H1 (cell line): Measurements from ENCODE around the gene ARID4A. TPM values are rescaled to one million over a fixed set of nuclear protein-coding genes. Genes with fewer than 3 reads are reported as not detected.

Experiments used
- CTCF ChIA-PET: fragments of 300-600 bp; sonication (Branson Sonifier 250); formaldehyde crosslinking; loops from one replicate; lab custom pipeline; 2021; ENCODE audit not compliant: partially characterized antibody; lab: Charles Lee
- POLR2A ChIA-PET: fragments of 300-600 bp; sonication (Branson Sonifier 250); formaldehyde crosslinking; loops from one replicate; lab custom pipeline; 2021; ENCODE audit warnings: inconsistent platforms; ENCODE audit not compliant: partially characterized antibody; lab: Charles Lee
- DNase-seq, 2 experiments: peaks; one replicate each; pipeline versions ENCODE4 v3.0.0 to v3.0.0-alpha.2; 2010 to 2022; ENCODE audit warnings: low spot score in 2 of 2, low read depth in 1 of 2, mixed read lengths in 1 of 2
- FAIRE-seq: peaks from 2 replicates; lab custom pipeline; 2011; peaks lifted over from hg19 to GRCh38; lab: Jason Lieb, UNC
- H2AFZ ChIP-seq: 2 replicates; pipeline ENCODE4 v1.8.1; 2012; ENCODE audit warnings: low read length, inconsistent platforms
- H2AK5ac ChIP-seq: 2 replicates; pipeline ENCODE4 v1.6.1; 2013; ENCODE audit warnings: low read depth, low read length
- H2BK120ac ChIP-seq: replicated peaks from 2 replicates; pipeline ENCODE3; 2013; ENCODE audit warnings: low read depth, low read length, inconsistent platforms
- H2BK12ac ChIP-seq: 2 replicates; pipeline ENCODE4 v1.6.1; 2013; ENCODE audit warnings: low read depth, low read length
- H2BK15ac ChIP-seq: 2 replicates; pipeline ENCODE4 v1.6.1; 2013; ENCODE audit warnings: low read length
- H2BK20ac ChIP-seq: 2 replicates; pipeline ENCODE4 v1.6.1; 2013; ENCODE audit warnings: low read length
- H2BK5ac ChIP-seq: 2 replicates; pipeline ENCODE4 v1.6.1; 2013; ENCODE audit warnings: low read depth, low read length
- H3K14ac ChIP-seq: 2 replicates; pipeline ENCODE4 v1.6.1; 2013; ENCODE audit warnings: inconsistent platforms; ENCODE audit not compliant: insufficient read length
- H3K18ac ChIP-seq: 2 replicates; pipeline ENCODE4 v1.6.1; 2013; ENCODE audit warnings: low read length; ENCODE audit errors: extremely low read depth
- H3K23ac ChIP-seq: 2 replicates; pipeline ENCODE4 v1.6.1; 2013; ENCODE audit warnings: inconsistent platforms; ENCODE audit not compliant: insufficient read length
- H3K23me2 ChIP-seq: 2 replicates; pipeline ENCODE4 v1.6.1; 2013; ENCODE audit warnings: low read depth, low read length
- H3K27ac ChIP-seq: 2 replicates; pipeline ENCODE4 v1.6.1; 2011; ENCODE audit warnings: low read depth, low read length, inconsistent platforms
- H3K27me3 ChIP-seq, 4 experiments: replicated peaks in 1 of 4; 1 replicate in 1 of 4; 2 replicates in 3 of 4; pipeline versions ENCODE4 v1.6.1 to v1.8.1; 2011 to 2013; ENCODE audit warnings: low read length in 3 of 4, mild to moderate bottlenecking in 3 of 4, inconsistent platforms in 2 of 4, mixed read lengths in 2 of 4, moderate library complexity in 1 of 4; ENCODE audit not compliant: control insufficient read depth in 3 of 4, insufficient read depth in 3 of 4; ENCODE audit errors: extremely low read depth in 1 of 4
- H3K36me3 ChIP-seq, 4 experiments: 2 replicates each; pipeline versions ENCODE4 v1.6.1 to v1.8.1; 2011 to 2013; ENCODE audit warnings: mild to moderate bottlenecking in 4 of 4, low read length in 3 of 4, moderate library complexity in 2 of 4, control low read depth in 1 of 4, inconsistent platforms in 1 of 4; ENCODE audit not compliant: insufficient read depth in 4 of 4, control insufficient read depth in 2 of 4
- H3K4ac ChIP-seq: replicated peaks from 2 replicates; pipeline ENCODE3; 2013; ENCODE audit warnings: low read length, low read depth, mixed read lengths, inconsistent platforms; ENCODE audit not compliant: insufficient read length
- H3K4me1 ChIP-seq, 4 experiments: replicated peaks in 1 of 4; 1 replicate in 1 of 4; 2 replicates in 3 of 4; pipeline versions ENCODE4 v1.6.1 to v1.8.1; 2011 to 2013; ENCODE audit warnings: low read length in 3 of 4, inconsistent platforms in 2 of 4, mixed read lengths in 1 of 4; ENCODE audit not compliant: insufficient read depth in 4 of 4, control insufficient read depth in 3 of 4
- H3K4me2 ChIP-seq, 2 experiments: 2 replicates each; pipeline versions ENCODE4 v1.6.1 to v1.8.1; 2011 to 2013; ENCODE audit warnings: low read depth in 2 of 2, low read length in 2 of 2, control low read depth in 1 of 2, inconsistent platforms in 1 of 2, mild to moderate bottlenecking in 1 of 2; ENCODE audit not compliant: insufficient read depth in 1 of 2
- H3K4me3 ChIP-seq, 4 experiments: fragments of 200-600, 300-600 bp in 1 of 4; sonication (generic), shearing (Covaris generic), sonication (Bioruptor Twin) in 1 of 4; 2 replicates each; pipeline versions ENCODE4 v1.5.1 to v1.8.1; 2011 to 2016; ENCODE audit warnings: low read length in 4 of 4, low read depth in 3 of 4, control low read depth in 2 of 4, inconsistent platforms in 2 of 4, mild to moderate bottlenecking in 2 of 4, mixed read lengths in 1 of 4, moderate library complexity in 1 of 4; ENCODE audit not compliant: insufficient read depth in 2 of 4; ENCODE audit errors: extremely low read depth in 1 of 4
- H3K56ac ChIP-seq: replicated peaks from 2 replicates; pipeline ENCODE3; 2013; ENCODE audit warnings: low read depth, mild to moderate bottlenecking, mixed read lengths, low read length, inconsistent platforms; ENCODE audit not compliant: insufficient read length
- H3K79me1 ChIP-seq: 2 replicates; pipeline ENCODE4 v1.6.1; 2013; ENCODE audit warnings: low read depth, low read length, control low read depth
- H3K79me2 ChIP-seq, 2 experiments: 2 replicates each; pipeline versions ENCODE4 v1.6.1 to v1.8.1; 2012 to 2013; ENCODE audit warnings: low read length in 2 of 2, mild to moderate bottlenecking in 2 of 2, inconsistent platforms in 1 of 2; ENCODE audit not compliant: insufficient read depth in 2 of 2, control insufficient read depth in 1 of 2
- H3K9ac ChIP-seq, 4 experiments: replicated peaks in 1 of 4; 1 replicate in 1 of 4; 2 replicates in 3 of 4; pipeline versions ENCODE4 v1.6.1 to v1.8.1; 2011 to 2013; ENCODE audit warnings: low read depth in 3 of 4, low read length in 3 of 4, control low read depth in 2 of 4, mild to moderate bottlenecking in 2 of 4, moderate library complexity in 2 of 4, inconsistent platforms in 1 of 4; ENCODE audit errors: extremely low read depth in 1 of 4
- H3K9me3 ChIP-seq, 2 experiments: 2 replicates each; pipeline versions ENCODE4 v1.6.1 to v1.8.1; 2012 to 2013; ENCODE audit warnings: mild to moderate bottlenecking in 2 of 2, moderate library complexity in 2 of 2, control low read depth in 1 of 2, inconsistent platforms in 1 of 2, low read depth in 1 of 2, low read length in 1 of 2, mixed read lengths in 1 of 2; ENCODE audit not compliant: insufficient read depth in 2 of 2
- H4K20me1 ChIP-seq, 2 experiments: replicated peaks in 1 of 2; 2 replicates each; pipeline versions ENCODE3 to v1.8.1; 2011 to 2013; ENCODE audit warnings: inconsistent platforms in 2 of 2, low read length in 2 of 2, mild to moderate bottlenecking in 1 of 2; ENCODE audit not compliant: insufficient read depth in 2 of 2, control insufficient read depth in 1 of 2
- H4K5ac ChIP-seq: 2 replicates; pipeline ENCODE4 v1.6.1; 2013; ENCODE audit warnings: low read length, low read depth, mixed read lengths, inconsistent platforms; ENCODE audit not compliant: insufficient read length
- H4K8ac ChIP-seq: 2 replicates; pipeline ENCODE4 v1.8.0; 2013; ENCODE audit warnings: mild to moderate bottlenecking, moderate library complexity, low read length, inconsistent platforms; ENCODE audit not compliant: insufficient read depth; ENCODE audit errors: extremely low read depth
- H4K91ac ChIP-seq: replicated peaks from 2 replicates; pipeline ENCODE3; 2013; ENCODE audit warnings: low read length, mixed read lengths, inconsistent platforms; ENCODE audit not compliant: insufficient read length
- CBX8 ChIP-seq: fragments of 300-800, 300-1000 bp; sonication (generic); IDR thresholded peaks from 2 replicates; pipeline ENCODE4 v1.7.1; 2016; ENCODE audit warnings: low read depth, low read length, borderline replicate concordance
- CHD1 ChIP-seq: IDR thresholded peaks from 2 replicates; pipeline ENCODE4 v1.6.1; 2012; ENCODE audit warnings: low read depth, low read length, improper control_type of control experiment
- HDAC2 ChIP-seq, 2 experiments: fragments of 300-600 bp in 1 of 2; sonication (generic) in 1 of 2; IDR thresholded peaks; 2 replicates each; pipeline ENCODE4 v1.6.1; 2011 to 2012; ENCODE audit warnings: low read depth in 2 of 2, low read length in 2 of 2, mild to moderate bottlenecking in 2 of 2, moderate library complexity in 2 of 2, borderline replicate concordance in 1 of 2, inconsistent platforms in 1 of 2
- KDM5A ChIP-seq: fragments of 200-600 bp; IDR thresholded peaks from 2 replicates; pipeline ENCODE4 v1.7.1; 2012; ENCODE audit warnings: mild to moderate bottlenecking, low read length, inconsistent platforms, mixed read lengths
- SIRT6 ChIP-seq: IDR thresholded peaks from one replicate; pipeline ENCODE4 v1.7.1; 2012; ENCODE audit warnings: low read length, inconsistent platforms
- TAF7 ChIP-seq: optimal IDR thresholded peaks from 2 replicates; pipeline ENCODE3; 2011; ENCODE audit warnings: low read depth, mild to moderate bottlenecking, inconsistent platforms, low read length, moderate library complexity, borderline replicate concordance
- TBP ChIP-seq: IDR thresholded peaks from 2 replicates; pipeline ENCODE4 v1.6.1; 2011; ENCODE audit warnings: low read depth, low read length, improper control_type of control experiment
- TCF12 ChIP-seq: IDR thresholded peaks from 2 replicates; pipeline ENCODE4 v1.6.1; 2011; ENCODE audit warnings: low read depth, mild to moderate bottlenecking, low read length
- WGBS, 2 experiments: shearing (Covaris generic) in 1 of 2; methylation state at CpG; one replicate each; pipeline versions ENCODE4 v1.1.6 to v1.1.7; 2013 to 2015; ENCODE audit warnings: low lambda C conversion rate in 2 of 2, mixed read lengths in 2 of 2, inconsistent platforms in 1 of 2, low coverage in 1 of 2, missing lambda C conversion rate in 1 of 2; ENCODE audit not compliant: insufficient replicate concordance in 2 of 2, insufficient coverage in 1 of 2, insufficient read length in 1 of 2; ENCODE audit errors: extremely low coverage in 1 of 2, missing lambda C conversion rate in 1 of 2; 5-methylcytosine and 5-hydroxymethylcytosine counted together
- polyA plus RNA-seq, 7 experiments: library from polyadenylated mRNA; depleted of rRNA in 3 of 7; stranded (reverse) in 5 of 7; unstranded in 2 of 7; fragments of >200 nt in 5 of 7; fragments of 200-250 nt in 2 of 7; gene quantifications; 1 replicate in 5 of 7; 2 replicates in 1 of 7; 4 replicates in 1 of 7; pipeline versions ENCODE4 v1.2.1 to v1.2.3, GENCODE V29; 2011 to 2013; ENCODE audit warnings: missing spikeins in 2 of 7, mixed read lengths in 2 of 7
- total RNA-seq: library from RNA; stranded (reverse); fragmentation: NEBNext Ultra II Directional; extraction: Animal tissue kit (Norgen Biotek cat#: 25700); gene quantifications from 2 replicates; pipeline ENCODE4 v1.2.1, GENCODE V29; 2021
- TF ChIP-seq, protein P1 (sequence below): IDR thresholded peaks from 2 replicates; pipeline ENCODE4 v1.6.1; 2011; ENCODE audit warnings: low read length, improper control_type of control experiment
- TF ChIP-seq, protein P2 (sequence below): IDR thresholded peaks from 2 replicates; pipeline ENCODE4 v1.6.1; 2012; ENCODE audit warnings: low read length, inconsistent platforms

The ARID4A gene
- total and polyA plus RNA-seq, 2 of the 8 experiments (the other 6 are each of a cell fraction or from before 2014, with no cell fraction given), result 2.1 to 14.6 TPM

DNA sequence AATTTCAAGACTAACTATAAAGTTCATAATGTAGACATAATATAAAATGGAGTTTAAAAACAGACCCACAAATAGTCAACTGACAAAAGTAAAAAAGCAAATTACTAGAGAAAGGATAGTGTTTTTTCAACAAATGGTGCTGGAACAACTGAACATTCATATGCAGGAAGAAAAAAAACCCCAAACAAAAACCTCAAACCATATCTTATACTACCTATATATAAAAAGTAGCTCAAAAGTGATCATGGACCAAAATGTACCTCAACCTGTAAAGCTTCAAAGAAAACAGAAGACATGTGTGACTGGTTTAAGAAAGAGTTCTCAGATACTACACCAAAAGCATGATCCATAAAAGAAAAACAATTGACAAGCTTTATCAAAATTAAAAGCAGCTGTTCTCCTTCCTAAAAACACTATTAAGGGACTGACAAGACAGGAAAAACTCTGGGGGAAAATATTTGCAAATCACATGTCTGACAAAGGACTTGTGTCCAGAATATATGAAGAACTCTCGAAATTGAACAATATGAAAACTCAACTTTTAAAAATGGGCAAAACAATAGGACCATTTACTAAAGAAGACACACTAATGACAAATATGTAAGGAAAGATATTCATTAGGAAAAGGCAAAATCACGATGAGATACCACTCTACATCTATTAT, 22.7 kb upstream of the ARID4A start:
- H3K4me2 ChIP-seq, result no peak overlapping the region
- H3K4me3 ChIP-seq, result no peak overlapping the region
- H3K56ac ChIP-seq, result no peak overlapping the region
- WGBS, 2 experiments, result 94% methylated on average over 2 of the region's 2 CpGs; no CpG with 5 or more reads in 1 of the 2 experiments
- no peaks in the 10 kb centered on the region for H3K23me2 ChIP-seq
- H4K5ac ChIP-seq, result no peak overlapping the region
- no peak overlapping the region for H3K9ac ChIP-seq
- H2BK20ac ChIP-seq, result no peak overlapping the region
- FAIRE-seq (no peak), DNase-seq (no peak)
- peaks cover 11 to 50% (median 23%) of the 10 kb centered on the region in 4 experiments for H3K36me3 ChIP-seq
- H3K79me1 ChIP-seq, result no peaks in the 10 kb centered on the region
- H3K4ac ChIP-seq, result no peak overlapping the region
- no peaks in the 10 kb centered on the region for H3K4me1 ChIP-seq
- H4K20me1 ChIP-seq, result peaks cover 0 to 2% of the 10 kb centered on the region in 2 experiments
- H3K18ac ChIP-seq, result no peak overlapping the region
- no peak overlapping the region for H3K23ac ChIP-seq
- peaks cover 0 to 39% of the 10 kb centered on the region in 2 experiments; a peak in 2 of 4 replicates for H3K79me2 ChIP-seq
- H2BK15ac ChIP-seq, result no peak overlapping the region
- no peak overlapping the region for H3K27ac ChIP-seq
- no peak overlapping the region for H2BK120ac ChIP-seq
- H2BK5ac ChIP-seq, result no peak overlapping the region
- no peak overlapping the region for H4K91ac ChIP-seq
- no peak overlapping the region for H2BK12ac ChIP-seq
- no peak overlapping the region for H4K8ac ChIP-seq
- ChIA-PET CTCF (interaction anchor here (1.4 to 1.5 kb wide), 2 partner anchors 12 to 17 kb away, joined by 3 to 4 read pairs; no protein-coding TSS in a partner anchor), POLR2A (interaction anchor here (0.9 to 4.3 kb wide), 8 partner anchors 9 to 75 kb away, joined by 3 to 23 read pairs (median 4); partner anchors contain the start of genes ACTR10 and ARID4A)
- no peak overlapping the region for H2AK5ac ChIP-seq
- no peaks in the 10 kb centered on the region for H3K9me3 ChIP-seq
- no peak overlapping the region for H2AFZ ChIP-seq
- H3K14ac ChIP-seq, result no peak overlapping the region
- no peaks in the 10 kb centered on the region for H3K27me3 ChIP-seq
- TF ChIP-seq, protein P1, sequence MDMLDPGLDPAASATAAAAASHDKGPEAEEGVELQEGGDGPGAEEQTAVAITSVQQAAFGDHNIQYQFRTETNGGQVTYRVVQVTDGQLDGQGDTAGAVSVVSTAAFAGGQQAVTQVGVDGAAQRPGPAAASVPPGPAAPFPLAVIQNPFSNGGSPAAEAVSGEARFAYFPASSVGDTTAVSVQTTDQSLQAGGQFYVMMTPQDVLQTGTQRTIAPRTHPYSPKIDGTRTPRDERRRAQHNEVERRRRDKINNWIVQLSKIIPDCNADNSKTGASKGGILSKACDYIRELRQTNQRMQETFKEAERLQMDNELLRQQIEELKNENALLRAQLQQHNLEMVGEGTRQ, result no peak
- TF ChIP-seq KDM5A (no peak), CHD1 (no peak), TCF12 (no peak), CBX8 (no peak), HDAC2 (IDR thresholded peaks at IDR 0.05; ENCODE audit: borderline replicate concordance in 1 of 2, low read depth in 2 of 2, low read length in 2 of 2) (no peak), SIRT6 (no peak), TAF7 (no peak), TBP (no peak)
- TF ChIP-seq, protein P2, sequence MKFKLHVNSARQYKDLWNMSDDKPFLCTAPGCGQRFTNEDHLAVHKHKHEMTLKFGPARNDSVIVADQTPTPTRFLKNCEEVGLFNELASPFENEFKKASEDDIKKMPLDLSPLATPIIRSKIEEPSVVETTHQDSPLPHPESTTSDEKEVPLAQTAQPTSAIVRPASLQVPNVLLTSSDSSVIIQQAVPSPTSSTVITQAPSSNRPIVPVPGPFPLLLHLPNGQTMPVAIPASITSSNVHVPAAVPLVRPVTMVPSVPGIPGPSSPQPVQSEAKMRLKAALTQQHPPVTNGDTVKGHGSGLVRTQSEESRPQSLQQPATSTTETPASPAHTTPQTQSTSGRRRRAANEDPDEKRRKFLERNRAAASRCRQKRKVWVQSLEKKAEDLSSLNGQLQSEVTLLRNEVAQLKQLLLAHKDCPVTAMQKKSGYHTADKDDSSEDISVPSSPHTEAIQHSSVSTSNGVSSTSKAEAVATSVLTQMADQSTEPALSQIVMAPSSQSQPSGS, result no peak
